Left lung (tissue), 10 donors: ENCODE results near the gene RPS6KA2. TPM values are rescaled to one million over a fixed set of nuclear protein-coding genes. Genes with fewer than 3 reads are reported as not detected.

Source experiments
- ATAC-seq: fragments of 200-7000 bp; cut with Tn5 transposase; one replicate; pipeline ENCODE4 v1.9.1; 2020; ENCODE audit warnings: moderate library complexity
- DNase-seq, 4 donors: peaks; one replicate each; pipeline ENCODE4 v3.0.0-alpha.2; 2013 to 2020
- H3K27ac ChIP-seq, 2 donors: fragments of 200-600 bp; sonication (generic) in 1 of 2; one replicate each; pipeline versions ENCODE4 v1.5.0 to v1.8.0; 2020 to 2021
- H3K27me3 ChIP-seq, 2 donors: fragments of 200-600 bp; sonication (generic) in 1 of 2; one replicate each; pipeline versions ENCODE4 v1.5.0 to v1.8.0; 2020 to 2021
- H3K36me3 ChIP-seq, 2 donors: fragments of 200-600 bp; sonication (generic) in 1 of 2; one replicate each; pipeline versions ENCODE4 v1.5.0 to v1.8.0; 2020 to 2021
- H3K4me1 ChIP-seq, 2 donors: fragments of 200-600 bp; one replicate each; pipeline ENCODE4 v1.8.0; 2021
- H3K4me3 ChIP-seq, 2 donors: fragments of 200-600 bp; sonication (generic) in 1 of 2; one replicate each; pipeline versions ENCODE4 v1.5.0 to v1.8.0; 2020 to 2021; ENCODE audit warnings: mild to moderate bottlenecking in 1 of 2
- H3K9me3 ChIP-seq, 2 donors: fragments of 200-600 bp; sonication (generic) in 1 of 2; one replicate each; pipeline versions ENCODE4 v1.5.0 to v1.8.0; 2020 to 2021
- CTCF ChIP-seq, 2 donors: fragments of 200-600 bp; sonication (generic) in 1 of 2; IDR thresholded peaks; one replicate each; pipeline versions ENCODE4 v1.5.0 to v1.8.0; 2021; ENCODE audit warnings: antibody characterized with exemption in 2 of 2
- intact Hi-C, 2 donors: fragments of 100-400 bp; cut with DNase I; formaldehyde crosslinking; loops; one replicate each; pipeline versions ENCODE4 v1.11.2 to v1.14.2; 2022
- polyA plus RNA-seq, 6 donors: library from polyadenylated mRNA; unstranded; fragments of 120-200 nt; gene quantifications; one replicate each; pipeline ENCODE4 v1.2.1, GENCODE V29; 2013; ENCODE audit not compliant: insufficient read length in 6 of 6
- total RNA-seq, 2 donors: library from RNA; stranded (reverse); fragmentation: NEBNext Ultra II Directional; extraction: Animal tissue kit (Norgen Biotek cat#: 25700); gene quantifications; one replicate each; pipeline ENCODE4 v1.2.1, GENCODE V29; 2021
- donor health status: DM: no; HTN: yes; CAD: no.
- donor health status: DM: no; HTN: no; CAD: no.

The RPS6KA2 gene
- total and polyA plus RNA-seq, 8 donors: 42.0 to 160 (median 48.0) TPM

GRCh38 chr6:166581091-166581511 is 46.0 kb downstream of the RPS6KA2 start:
- TF ChIP-seq CTCF (IDR thresholded peaks at IDR 0.05): no peak
- Histone ChIP-seq H3K27ac (no peak overlapping the region), H3K27me3 (no peaks in the 10 kb centered on the region), H3K4me1 (peaks cover 0 to 11% of the 10 kb centered on the region in 2 donors), H3K9me3 (peaks cover 0 to 6% of the 10 kb centered on the region in 2 donors), H3K36me3 (peaks cover 0 to 4% of the 10 kb centered on the region in 2 donors), H3K4me3 (no peak overlapping the region)
- ATAC-seq: no peak
- no peak for DNase-seq
- intact Hi-C loops: no loop called here

GRCh38 chr6:166580076-166581050 is 46.7 kb downstream of the RPS6KA2 start:
- H3K27me3 ChIP-seq: no peaks in the 10 kb centered on the region
- peaks cover 0 to 6% of the 10 kb centered on the region in 2 donors for H3K9me3 ChIP-seq
- peaks cover 0 to 11% of the 10 kb centered on the region in 2 donors for H3K4me1 ChIP-seq
- TF ChIP-seq CTCF (IDR thresholded peaks at IDR 0.05): no peak
- DNase-seq: no peak
- H3K4me3 ChIP-seq: no peak overlapping the region
- peaks cover 0 to 4% of the 10 kb centered on the region in 2 donors for H3K36me3 ChIP-seq
- no peak for ATAC-seq
- H3K27ac ChIP-seq: no peak overlapping the region
- intact Hi-C loops: no loop called here

GRCh38 chr6:166579237-166579850 is 47.7 kb downstream of the RPS6KA2 start:
- H3K27me3 ChIP-seq: no peaks in the 10 kb centered on the region
- TF ChIP-seq CTCF (IDR thresholded peaks at IDR 0.05): no peak
- peak; percentile 48 for ATAC-seq
- peaks cover 0 to 6% of the 10 kb centered on the region in 2 donors for H3K9me3 ChIP-seq
- H3K27ac ChIP-seq: no peak overlapping the region
- DNase-seq: no peak
- intact Hi-C loops: no loop called here
- no peak overlapping the region for H3K4me3 ChIP-seq
- H3K36me3 ChIP-seq: peaks cover 0 to 4% of the 10 kb centered on the region in 2 donors
- peaks cover 0 to 14% of the 10 kb centered on the region in 2 donors for H3K4me1 ChIP-seq

GRCh38 chr6:166578536-166579236 is 48.4 kb downstream of the RPS6KA2 start:
- H3K4me3 ChIP-seq: no peak overlapping the region
- no peaks in the 10 kb centered on the region for H3K27me3 ChIP-seq
- intact Hi-C loops: no loop called here
- peaks cover 0 to 14% of the 10 kb centered on the region in 2 donors for H3K4me1 ChIP-seq
- no peak for TF ChIP-seq CTCF (IDR thresholded peaks at IDR 0.05)
- H3K9me3 ChIP-seq: peaks cover 0 to 6% of the 10 kb centered on the region in 2 donors
- DNase-seq (no peak), ATAC-seq (no peak)
- H3K36me3 ChIP-seq: peaks cover 0 to 4% of the 10 kb centered on the region in 2 donors
- H3K27ac ChIP-seq: no peak overlapping the region
